CD4-positive, alpha-beta T cell treated with Interleukin-12 subunit alpha and Interleukin-12 subunit beta, for 1 hour (primary cell): Measurements from ENCODE around the gene CSNK1A1.
"Not testable (repeated sequence)": the region's sequence is repeated elsewhere in the genome, so short reads cannot be mapped to it uniquely, and the experiment has no call there.

ENCODE experiments used
- DNase-seq: peaks from one replicate; pipeline ENCODE4 v3.0.0-alpha.2; 2020

Gene CSNK1A1

GRCh38 chr5:149526845-149527590, 24.2 kb downstream of the CSNK1A1 start:
- no peak for DNase-seq

DNA sequence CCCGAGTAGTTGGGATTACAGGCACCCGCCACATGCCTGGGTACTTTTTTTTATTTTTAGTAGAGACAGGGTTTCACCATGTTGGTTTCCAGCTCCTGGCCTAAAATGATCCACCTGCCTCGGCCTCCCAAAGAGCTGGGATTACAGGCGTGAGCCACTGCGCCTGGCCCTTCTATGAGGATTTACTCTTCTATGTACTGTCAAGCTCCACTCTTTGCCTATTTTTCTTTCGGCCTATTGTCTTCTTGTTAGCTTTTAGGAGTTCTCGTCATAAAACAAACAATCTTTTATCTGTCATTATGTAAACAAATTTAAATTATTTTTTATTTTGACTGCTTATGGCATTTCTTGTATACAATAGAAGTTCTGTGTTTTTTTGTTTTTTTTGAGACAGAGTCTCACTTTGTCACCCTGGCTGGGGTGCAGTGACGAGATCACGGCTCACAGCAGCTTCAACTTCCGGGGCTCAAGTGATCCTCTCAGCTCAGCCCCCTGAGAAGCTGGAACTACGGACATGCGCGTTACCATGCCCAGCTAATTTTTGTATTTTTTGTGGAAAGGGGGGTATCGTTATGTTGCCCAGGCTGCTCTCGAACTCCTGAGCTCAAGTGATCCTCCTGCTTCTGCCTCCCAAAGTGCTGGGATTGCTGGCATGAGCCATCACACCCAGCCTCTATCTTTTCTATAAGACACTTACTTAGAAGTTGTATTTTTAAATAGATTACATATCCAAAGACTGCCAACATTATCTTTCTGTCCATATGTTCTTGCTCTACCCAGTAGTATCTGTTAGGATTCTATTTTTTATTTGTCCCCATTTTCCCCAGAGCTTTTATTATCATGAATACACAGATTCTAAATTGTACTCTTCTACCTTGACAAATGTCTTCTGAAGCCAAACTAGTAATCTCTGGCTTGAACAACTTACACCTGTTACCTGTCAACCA, 29.2 kb downstream of the CSNK1A1 start:
- no peak for DNase-seq

DNA sequence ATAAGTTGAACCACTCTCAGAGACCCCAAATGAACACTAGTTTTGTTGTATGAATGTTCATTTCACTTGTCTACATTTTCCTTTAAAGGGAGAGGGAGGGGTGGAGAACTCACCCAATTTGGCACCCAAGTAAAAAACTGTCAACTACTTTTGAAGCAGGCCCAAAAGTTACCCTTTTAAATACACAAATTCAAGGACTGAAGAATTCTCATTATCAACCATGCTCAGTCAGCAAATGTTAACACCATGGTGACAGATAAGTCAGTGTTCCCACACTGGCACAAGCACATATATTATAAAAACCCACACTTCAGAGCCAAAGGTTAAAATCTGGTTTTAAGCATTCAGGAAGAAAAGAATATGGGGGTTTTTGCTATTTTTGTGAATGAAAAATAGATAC, 31.6 kb downstream of the CSNK1A1 start:
- DNase-seq = no peak

DNA sequence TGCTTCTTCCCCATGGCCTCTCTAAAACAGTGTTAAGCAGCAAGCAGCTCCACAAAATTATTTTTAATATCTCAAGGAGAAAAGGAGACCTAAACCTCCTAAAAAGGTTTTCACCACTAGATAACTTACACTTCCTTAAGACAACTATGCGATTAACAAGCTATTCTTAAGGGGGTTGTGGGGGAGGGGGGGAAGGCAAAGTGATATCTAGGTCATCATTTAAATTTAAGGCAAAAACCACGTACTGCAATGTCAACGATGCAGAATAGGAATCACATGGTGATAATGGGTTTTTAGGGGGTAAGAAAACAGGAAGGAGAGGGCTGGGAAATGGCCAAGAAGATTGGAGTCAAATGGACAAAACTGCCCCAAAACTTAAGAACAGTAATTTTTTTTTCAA, 32.6 kb downstream of the CSNK1A1 start:
- no peak for DNase-seq

DNA sequence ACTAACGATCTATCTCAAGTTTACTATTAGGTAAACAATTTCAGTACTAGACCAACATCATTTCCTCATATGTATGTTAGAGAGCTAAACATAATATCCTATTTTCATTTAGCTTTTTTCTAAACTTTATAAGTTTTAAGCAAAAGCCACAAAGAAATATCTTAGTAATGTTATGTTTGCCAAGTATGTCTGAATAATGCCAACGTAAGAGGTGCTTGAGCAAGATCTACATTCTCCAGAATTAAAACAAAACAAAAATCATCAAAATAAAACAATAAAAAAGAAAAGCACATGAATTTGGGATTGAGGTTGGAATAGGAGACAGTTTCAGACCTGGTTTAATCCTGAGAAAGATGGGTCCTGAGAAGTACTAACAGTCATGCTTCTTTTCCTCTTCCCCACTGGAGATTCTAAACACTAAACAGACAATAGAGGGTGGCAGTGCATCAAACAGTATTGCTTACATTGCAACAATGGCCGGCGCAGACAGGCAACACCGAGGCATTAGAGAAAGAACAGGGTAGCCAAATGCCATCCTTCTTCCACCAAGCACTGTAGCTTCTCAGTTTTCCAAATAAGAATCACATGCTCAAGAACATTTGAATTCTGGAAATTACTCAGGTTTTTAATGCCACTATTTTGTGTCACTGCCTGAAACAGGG, 33.6 kb downstream of the CSNK1A1 start:
- no peak for DNase-seq

DNA sequence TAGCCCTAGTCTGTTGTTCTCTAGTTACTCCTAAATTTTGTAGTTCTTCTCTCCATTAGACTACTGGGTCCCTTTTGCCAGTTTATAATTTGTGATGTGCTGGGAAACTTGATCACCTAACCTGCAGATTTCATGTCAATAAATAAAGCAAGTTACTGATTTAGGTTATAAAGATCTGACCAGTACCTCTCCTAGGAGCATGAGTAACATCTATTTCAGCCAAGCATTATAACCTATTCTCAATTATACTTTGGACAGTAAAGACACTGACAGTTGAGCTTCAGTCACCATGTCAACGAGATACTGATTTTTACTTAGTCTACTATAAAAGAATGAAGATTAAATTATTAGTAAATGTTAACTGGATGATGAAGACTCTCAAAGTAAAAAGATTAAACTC, 36.7 kb downstream of the CSNK1A1 start:
- DNase-seq = no peak

GRCh38 chr5:149513372-149513947, 37.8 kb downstream of the CSNK1A1 start:
- DNase-seq = not testable (repeated sequence)

GRCh38 chr5:149510136-149510535, 41.1 kb downstream of the CSNK1A1 start:
- no peak for DNase-seq

DNA sequence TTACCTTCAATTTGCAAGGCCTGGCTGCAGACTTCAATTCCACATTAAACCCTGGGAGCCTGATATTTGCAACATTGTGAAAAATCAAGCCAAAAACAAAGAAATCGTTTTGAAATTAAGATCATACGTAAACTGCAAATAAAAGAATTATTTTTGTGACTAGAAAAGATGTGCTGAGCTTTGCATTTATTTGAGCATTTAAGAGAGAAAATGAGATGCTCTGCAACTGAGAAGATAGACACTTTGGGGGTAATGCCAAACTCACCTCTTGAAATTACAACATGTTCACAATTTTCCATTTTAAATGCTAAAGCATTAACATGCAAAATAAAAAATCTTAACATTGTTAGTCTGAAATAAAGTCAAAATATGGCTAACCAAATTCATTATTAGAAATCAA, 46.6 kb downstream of the CSNK1A1 start:
- no peak for DNase-seq

- DNase-seq = no peak
These were observed 48.2 kb downstream of the CSNK1A1 start for GRCh38 chr5:149503006-149503405.

- no peak for DNase-seq
These were observed 50.2 kb downstream of the CSNK1A1 start for GRCh38 chr5:149500922-149501582.

GRCh38 chr5:149498724-149499336, 52.4 kb downstream of the CSNK1A1 start:
- DNase-seq = no peak

- no peak for DNase-seq
These were observed 53.9 kb downstream of the CSNK1A1 start for GRCh38 chr5:149497357-149497756.

DNA sequence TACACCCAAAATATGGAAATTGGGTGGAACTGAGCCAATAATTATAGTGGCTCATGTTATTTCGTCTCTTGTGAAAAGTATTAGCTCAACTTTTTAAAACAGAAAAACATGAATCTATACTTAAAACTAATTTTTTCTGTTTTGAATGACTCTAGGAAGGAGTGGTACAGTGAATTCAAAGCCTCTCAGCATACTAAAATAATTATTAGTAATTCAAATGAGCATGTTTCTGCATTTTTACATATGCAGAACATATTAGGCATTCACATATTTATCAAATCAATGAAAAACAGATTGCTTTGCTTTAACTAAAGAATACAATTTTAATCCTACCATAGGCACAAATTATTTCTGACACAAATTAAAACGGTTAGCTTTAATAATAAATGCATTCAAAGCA, 54.3 kb downstream of the CSNK1A1 start:
- DNase-seq = no peak

- no peak for DNase-seq
These were observed 55.1 kb downstream of the CSNK1A1 start for GRCh38 chr5:149496166-149496565.

DNA sequence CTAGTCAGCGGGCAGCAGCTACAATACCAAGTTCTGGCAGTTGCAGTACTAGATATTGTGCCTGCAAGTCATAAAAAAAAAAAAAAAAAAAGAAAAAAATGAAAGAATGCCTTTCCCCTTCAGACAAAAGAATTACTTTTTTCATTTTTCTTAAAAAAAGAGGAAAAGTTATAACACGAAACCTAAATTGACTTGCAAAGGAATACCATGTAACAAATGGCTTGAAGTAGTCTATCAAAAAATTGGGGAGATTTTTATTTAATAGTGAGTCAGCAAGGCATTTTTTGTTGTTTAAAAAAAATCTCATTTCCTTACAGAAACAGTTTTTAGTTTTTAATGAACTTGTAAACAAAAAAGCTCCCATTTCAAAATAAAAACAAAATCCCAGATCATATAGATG, 55.6 kb downstream of the CSNK1A1 start:
- no peak for DNase-seq

- DNase-seq = no peak
These were observed 57.9 kb downstream of the CSNK1A1 start for GRCh38 chr5:149493316-149493715.

DNA sequence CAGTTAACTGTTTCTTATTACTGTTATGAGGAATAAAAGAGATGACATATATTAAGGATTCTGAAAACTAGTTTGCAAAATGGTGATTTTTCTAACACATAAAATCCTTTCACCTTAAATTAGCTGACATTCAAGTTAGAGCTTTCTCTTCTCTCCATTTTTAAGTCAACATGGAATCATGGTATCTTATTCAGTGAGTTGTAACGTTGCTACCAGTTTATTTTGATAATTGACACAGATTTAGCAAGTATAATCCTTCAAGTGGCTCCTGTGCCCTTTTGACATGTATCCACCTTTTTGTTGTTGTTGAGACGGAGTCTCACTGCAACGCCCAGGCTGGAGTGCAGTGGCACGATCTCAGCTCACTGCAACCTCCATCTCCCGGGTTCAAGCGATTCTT, 58.5 kb downstream of the CSNK1A1 start:
- DNase-seq = no peak

DNA sequence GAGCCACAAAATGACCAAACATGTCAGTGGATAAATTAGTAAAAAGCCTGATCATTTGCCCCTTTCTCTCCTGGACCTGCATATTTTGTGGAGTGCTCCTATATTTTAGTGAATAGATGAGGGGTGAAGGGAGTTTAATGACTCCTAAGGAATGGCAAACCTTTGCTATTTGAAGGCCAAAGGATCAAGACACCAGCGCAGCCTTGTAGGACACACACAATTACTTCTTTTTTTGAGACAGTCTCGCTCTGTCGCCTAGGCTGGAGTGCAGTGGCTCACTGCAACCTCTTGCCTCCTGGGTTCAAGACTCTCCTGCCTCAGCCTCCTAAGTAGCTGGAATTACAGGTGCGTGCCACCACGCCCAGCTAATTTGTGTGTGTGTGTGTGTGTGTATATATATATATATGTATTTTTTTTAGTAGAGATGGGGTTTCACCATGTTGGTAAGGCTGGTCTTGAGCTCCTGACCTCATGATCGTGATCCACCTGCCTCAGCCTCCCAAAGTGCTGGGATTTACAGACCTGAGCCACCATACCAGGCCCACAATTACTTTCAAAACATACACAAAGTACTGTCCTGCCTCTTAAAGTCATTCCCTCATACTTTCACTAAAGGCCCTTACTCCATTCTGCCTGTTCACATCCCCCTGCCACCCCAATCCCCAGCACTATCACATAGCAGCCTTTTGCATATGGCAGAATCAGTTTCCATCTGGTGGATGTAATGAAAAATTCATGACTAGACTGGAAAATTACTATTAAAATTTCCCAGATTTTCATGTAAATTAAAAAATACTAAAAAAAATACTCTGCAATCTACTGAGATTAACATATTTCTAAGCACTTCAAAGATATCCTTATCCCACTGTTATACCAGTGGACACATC, 60.4 kb downstream of the CSNK1A1 start:
- DNase-seq = no peak

DNA sequence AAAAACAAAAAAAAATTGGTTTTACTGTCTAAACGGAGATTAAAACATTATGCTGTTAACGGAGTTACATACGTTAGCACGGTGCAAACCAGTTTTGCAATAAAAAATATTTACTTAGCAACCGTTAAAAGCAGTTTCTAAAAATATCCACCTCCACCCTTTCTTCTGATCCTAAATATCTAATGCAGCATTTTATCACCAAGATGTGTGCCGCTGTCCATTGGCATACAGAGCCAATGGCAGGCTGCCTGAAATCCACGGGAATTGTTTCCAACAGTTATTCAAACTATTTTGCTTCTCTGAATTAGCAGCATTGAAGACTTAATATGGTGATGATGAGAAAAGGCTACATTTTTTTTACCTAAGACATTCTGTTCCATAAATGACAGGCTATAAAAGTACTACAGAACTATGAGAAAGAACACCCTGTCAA, 61.6 kb downstream of the CSNK1A1 start:
- no peak for DNase-seq
